Stimulated activated CD8-positive, alpha-beta memory T cell treated with anti-CD3 and anti-CD28 coated beads, Interleukin-7, amount 100 ng/mL, for 4 hours (primary cell): ENCODE measurements around the gene CD46.

Experiments used
- DNase-seq, 2 donors: peaks; one replicate each; pipeline ENCODE4 v3.0.0-alpha.2; 2020; ENCODE audit warnings: low read depth in 2 of 2

CD46 gene

DNA sequence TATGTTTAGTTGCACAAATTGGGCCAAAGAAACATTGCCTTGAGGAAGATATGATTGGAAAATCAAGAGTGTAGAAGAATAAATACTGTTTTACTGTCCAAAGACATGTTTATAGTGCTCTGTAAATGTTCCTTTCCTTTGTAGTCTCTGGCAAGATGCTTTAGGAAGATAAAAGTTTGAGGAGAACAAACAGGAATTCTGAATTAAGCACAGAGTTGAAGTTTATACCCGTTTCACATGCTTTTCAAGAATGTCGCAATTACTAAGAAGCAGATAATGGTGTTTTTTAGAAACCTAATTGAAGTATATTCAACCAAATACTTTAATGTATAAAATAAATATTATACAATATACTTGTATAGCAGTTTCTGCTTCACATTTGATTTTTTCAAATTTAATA, 43.0 kb downstream of the CD46 start:
- DNase-seq = no peak

GRCh38 chr1:207797229-207797973, 45.5 kb downstream of the CD46 start:
- DNase-seq = peak; percentile 65 to 77

DNA sequence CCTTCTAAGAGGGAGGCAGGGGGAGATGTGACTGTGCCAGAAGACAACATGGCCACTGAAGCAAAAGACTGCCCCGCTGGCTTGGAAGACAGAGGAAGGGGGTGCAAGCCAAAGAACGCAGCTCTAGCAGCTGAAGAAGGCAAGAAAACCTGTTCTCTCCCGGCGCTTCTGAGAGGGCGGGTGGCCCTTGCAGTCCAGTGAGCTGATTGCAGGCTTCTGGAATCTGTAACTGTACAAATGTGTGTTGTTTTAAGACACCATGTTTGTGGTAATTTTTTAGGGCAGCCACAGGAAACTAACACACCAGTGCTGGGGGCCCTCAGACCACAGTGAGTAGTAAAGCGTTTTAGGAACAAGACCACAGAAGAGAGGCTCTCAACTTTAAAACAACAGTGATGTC, 47.0 kb downstream of the CD46 start:
- peak; percentile 15 to 18 for DNase-seq

GRCh38 chr1:207799989-207800648, 48.3 kb downstream of the CD46 start:
- DNase-seq = no peak

DNA sequence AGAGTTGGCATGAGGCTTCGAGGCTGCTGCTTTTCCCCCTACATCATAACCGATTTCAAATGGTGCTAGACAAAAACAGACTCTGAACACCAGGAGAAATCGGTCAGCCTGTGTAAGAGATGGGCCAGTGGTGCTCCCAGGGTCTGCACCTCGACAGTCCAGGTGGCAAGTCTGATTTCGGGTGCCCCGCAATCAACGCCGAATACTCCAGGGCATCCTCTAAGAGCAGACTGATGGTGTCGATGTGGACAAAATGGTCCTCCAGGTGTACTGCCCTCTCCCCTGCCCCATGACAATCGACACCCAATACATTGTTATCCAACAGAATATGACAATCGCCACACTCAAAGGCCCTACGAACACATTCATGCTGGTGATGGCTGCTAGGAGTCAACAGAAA, 50.0 kb downstream of the CD46 start:
- no peak for DNase-seq

DNA sequence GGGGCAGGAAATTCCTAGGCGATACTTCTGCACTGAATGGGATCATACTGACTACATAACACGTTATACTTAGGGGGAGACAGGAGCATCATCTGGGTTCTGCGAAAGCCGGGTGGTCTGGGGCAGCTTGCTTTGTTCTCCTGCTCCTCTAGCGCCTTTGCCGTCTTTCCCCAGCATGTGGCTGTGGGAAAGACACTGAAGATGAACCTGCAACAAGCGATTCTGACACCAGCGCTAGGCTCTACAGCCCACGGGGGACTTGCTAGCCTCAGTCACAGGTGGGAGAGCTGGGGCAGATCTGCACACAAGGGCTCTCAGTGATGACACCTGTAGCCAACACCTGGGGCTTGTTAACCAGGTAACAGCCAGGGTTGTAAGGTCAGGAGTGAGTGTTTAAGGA, 51.8 kb downstream of the CD46 start:
- no peak for DNase-seq

GRCh38 chr1:207804721-207805468, 53.0 kb downstream of the CD46 start:
- no peak for DNase-seq

GRCh38 chr1:207805841-207806421, 54.1 kb downstream of the CD46 start:
- DNase-seq = no peak

- no peak for DNase-seq
These were observed 54.9 kb downstream of the CD46 start for GRCh38 chr1:207806531-207807325.

- DNase-seq = no peak
These were observed 55.5 kb downstream of the CD46 start for GRCh38 chr1:207807326-207807689.

- DNase-seq = no peak
These were observed 56.0 kb downstream of the CD46 start for GRCh38 chr1:207807690-207808321.

DNA sequence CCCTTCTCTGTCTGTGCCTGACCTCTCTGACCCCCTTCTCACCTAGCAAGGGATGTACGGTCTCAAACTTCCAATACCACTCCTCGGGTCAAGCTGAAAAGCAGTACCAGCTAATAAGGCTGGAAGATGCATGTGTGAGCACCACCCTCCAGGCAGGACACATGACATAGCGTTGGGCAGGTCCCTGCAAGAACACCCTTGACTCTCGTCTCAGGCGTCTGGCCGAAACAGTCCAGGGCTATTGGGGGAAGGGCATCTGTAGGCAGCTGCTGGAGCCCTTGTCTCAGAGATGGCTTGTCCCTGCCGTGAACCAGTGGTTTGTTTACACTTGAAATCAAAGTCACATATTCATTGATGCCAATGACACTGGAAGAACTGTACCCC, 56.5 kb downstream of the CD46 start:
- no peak for DNase-seq

- DNase-seq = no peak
These were observed 57.2 kb downstream of the CD46 start for GRCh38 chr1:207808911-207809555.

DNA sequence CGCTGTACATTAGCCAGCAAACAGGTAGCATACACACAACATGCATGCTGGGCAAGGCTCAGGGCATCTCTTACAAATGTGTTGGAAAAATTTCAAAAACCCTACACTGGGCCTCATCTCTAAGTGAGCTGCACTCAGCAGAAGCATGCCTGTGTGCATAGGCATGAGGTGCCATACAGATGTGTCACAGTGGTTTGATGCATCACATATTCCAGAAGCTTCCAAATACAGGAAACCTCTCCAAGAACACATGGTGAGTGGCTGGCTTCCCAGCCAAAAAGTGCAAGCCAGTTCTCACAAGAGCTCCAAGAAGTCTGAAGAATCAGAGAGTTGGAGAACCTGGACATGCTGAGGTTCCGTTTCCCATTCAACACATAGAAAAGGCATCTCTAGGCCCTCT, 58.3 kb downstream of the CD46 start:
- DNase-seq = no peak

DNA sequence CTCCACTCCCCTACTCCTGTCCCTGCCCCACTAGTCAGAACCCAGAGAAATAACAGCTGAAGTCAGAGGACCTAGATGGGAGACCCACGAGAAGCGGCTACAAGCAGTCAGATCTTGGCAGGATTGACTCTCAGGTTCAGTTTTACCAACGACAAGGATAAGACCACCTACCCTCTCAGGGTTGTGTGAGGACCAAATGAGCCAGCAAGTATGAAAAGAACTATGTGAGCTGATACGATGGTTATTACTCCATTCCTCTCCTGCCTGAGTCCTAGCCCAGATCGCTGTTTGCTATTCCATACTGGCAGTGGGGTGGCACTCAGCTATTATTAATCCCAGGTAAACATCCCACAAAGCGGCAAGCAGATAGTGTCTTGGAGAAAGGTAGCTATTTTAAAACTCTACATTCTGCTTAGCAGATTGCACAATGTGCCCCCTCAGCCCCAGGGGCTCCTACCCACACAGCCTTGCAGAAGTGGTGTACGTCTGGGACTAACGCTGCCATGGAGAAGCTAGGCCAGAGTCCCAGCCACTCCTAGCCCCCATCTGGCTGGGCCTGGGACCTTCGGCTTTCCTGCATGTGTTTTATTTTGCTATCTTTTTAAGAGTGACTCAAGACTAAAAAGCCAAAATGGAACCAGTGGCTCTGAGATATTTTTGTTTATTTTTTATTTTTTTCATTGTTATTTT, 58.9 kb downstream of the CD46 start:
- no peak for DNase-seq

DNA sequence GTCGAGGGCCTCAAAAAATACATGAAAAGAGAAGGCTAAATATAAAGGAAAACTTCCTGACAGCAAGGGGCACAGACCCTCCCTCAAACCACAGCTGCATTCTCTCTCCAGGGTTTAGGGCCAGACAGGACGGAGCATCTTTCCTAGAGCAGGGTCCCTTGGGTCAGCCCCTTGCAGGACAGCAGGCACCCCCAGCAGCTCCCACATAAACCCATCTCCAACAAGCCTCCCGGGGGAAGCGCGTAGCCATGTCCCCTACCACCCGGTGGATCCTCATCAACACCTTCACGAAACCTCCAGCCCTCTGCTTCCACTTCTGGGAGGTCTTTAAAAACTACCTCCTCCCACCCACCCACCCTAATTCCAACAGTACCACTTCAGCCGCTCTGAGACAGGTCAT, 59.5 kb downstream of the CD46 start:
- DNase-seq = no peak

DNA sequence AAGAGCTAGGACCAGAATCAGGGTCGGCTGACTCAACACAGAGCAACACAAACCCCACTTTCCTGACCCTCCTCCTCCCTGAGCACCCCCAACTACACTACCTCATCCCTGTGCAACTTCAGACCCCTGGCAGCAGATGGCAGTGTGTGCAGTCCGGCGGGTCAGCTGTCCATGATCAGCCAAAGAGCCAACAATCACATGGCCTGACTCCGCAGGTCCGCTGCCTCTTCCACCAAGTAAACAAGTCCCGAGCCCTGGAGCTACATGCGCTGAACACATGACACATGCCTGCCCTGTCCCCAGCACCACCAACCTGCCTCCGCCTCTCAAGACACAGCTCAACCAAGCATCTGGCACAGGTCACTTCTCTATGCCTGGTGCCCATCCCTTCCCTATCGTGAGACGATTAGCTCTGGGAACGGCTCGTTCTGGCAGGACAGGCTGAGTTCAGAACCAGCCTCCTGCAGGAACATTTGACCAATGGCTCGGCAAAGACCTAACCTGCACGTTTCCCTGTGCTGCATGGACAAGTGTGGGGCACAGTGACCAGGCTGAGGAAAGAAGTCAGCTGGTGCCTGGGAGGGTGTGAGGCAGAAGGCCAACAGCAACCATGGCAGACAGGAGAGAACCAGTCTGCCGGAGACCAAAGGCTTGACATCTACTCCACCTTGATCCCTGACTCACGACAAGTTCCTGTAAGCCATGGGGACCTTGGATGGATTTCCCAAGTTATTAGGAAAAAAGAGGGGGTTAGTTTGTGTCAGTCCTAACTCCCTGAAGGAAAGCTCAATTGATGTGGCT, 60.3 kb downstream of the CD46 start:
- no peak for DNase-seq

- DNase-seq = no peak
These were observed 61.1 kb downstream of the CD46 start for GRCh38 chr1:207812778-207813511.

- DNase-seq = no peak
These were observed 61.6 kb downstream of the CD46 start for GRCh38 chr1:207813512-207813881.
